ENCODE data around the gene FYCO1. TPM values are rescaled to one million over a fixed set of nuclear protein-coding genes. Genes with fewer than 3 reads are reported as not detected.

FYCO1 gene
- total and polyA plus RNA-seq, 2 of the 8 experiments (the other 6 are each of a cell fraction or from before 2014, with no cell fraction given) = 4.8 to 10.8 TPM

GRCh38 chr3:45946307-45946706 is 49.3 kb downstream of the FYCO1 start:
- Histone ChIP-seq H3K4me3 (ENCODE audit: extremely low read depth in 1 of 4, insufficient read depth in 2 of 4, low read depth in 3 of 4, low read length in 4 of 4) (no peak overlapping the region), H2AK5ac (ENCODE audit: low read depth, low read length) (no peak overlapping the region), H3K27ac (ENCODE audit: low read depth, low read length) (no peak overlapping the region), H2BK120ac (replicated peaks; ENCODE audit: low read depth, low read length) (no peak overlapping the region), H3K18ac (ENCODE audit: extremely low read depth, low read length) (no peak overlapping the region), H3K9me3 (ENCODE audit: insufficient read depth in 2 of 2, low read depth in 1 of 2, low read length in 1 of 2) (no peaks in the 10 kb centered on the region), H3K4me2 (ENCODE audit: insufficient read depth in 1 of 2, low read depth in 2 of 2, low read length in 2 of 2) (no peak overlapping the region), H3K79me2 (ENCODE audit: control insufficient read depth in 1 of 2, insufficient read depth in 2 of 2, low read length in 2 of 2) (no peaks in the 10 kb centered on the region), H4K8ac (ENCODE audit: extremely low read depth, insufficient read depth, low read length) (no peak overlapping the region), H2BK5ac (ENCODE audit: low read depth, low read length) (no peak overlapping the region), H3K14ac (ENCODE audit: insufficient read length) (no peak overlapping the region), H4K91ac (replicated peaks; ENCODE audit: insufficient read length, low read length) (no peak overlapping the region), H2BK15ac (ENCODE audit: low read length) (no peak overlapping the region), H3K23ac (ENCODE audit: insufficient read length) (no peak overlapping the region), H3K23me2 (ENCODE audit: low read depth, low read length) (no peaks in the 10 kb centered on the region), H3K27me3 (replicated peaks in 1 of 4; ENCODE audit: control insufficient read depth in 3 of 4, extremely low read depth in 1 of 4, insufficient read depth in 3 of 4, low read length in 3 of 4) (no peaks in the 10 kb centered on the region), H3K56ac (replicated peaks; ENCODE audit: insufficient read length, low read depth, low read length) (no peak overlapping the region), H3K36me3 (ENCODE audit: control insufficient read depth in 2 of 4, insufficient read depth in 4 of 4, low read length in 3 of 4) (peaks cover 2 to 35% (median 29%) of the 10 kb centered on the region in 4 experiments; a peak in 7 of 8 replicates), H3K4ac (replicated peaks; ENCODE audit: insufficient read length, low read depth, low read length) (no peak overlapping the region), H4K5ac (ENCODE audit: insufficient read length, low read depth, low read length) (no peak overlapping the region), H2BK20ac (ENCODE audit: low read length) (no peak overlapping the region), H2BK12ac (ENCODE audit: low read depth, low read length) (no peak overlapping the region), H3K4me1 (replicated peaks in 1 of 4; ENCODE audit: control insufficient read depth in 3 of 4, insufficient read depth in 4 of 4, low read length in 3 of 4) (no peaks in the 10 kb centered on the region), H3K9ac (replicated peaks in 1 of 4; ENCODE audit: extremely low read depth in 1 of 4, low read depth in 3 of 4, low read length in 3 of 4) (no peak overlapping the region), H3K79me1 (ENCODE audit: low read depth, low read length) (no peaks in the 10 kb centered on the region), H2AFZ (ENCODE audit: low read length) (no peak overlapping the region), H4K20me1 (replicated peaks in 1 of 2; ENCODE audit: control insufficient read depth in 1 of 2, insufficient read depth in 2 of 2, low read length in 2 of 2) (peaks cover 1 to 4% of the 10 kb centered on the region in 2 experiments)
- no peak for DNase-seq (ENCODE audit: low read depth in 1 of 2, low spot score in 2 of 2)
- POLR2A ChIA-PET (ENCODE audit: partially characterized antibody) = no interaction called here
- TF ChIP-seq RFX5 (IDR thresholded peaks at IDR 0.05; ENCODE audit: borderline replicate concordance, low read depth, low read length) (no peak), KDM4A (IDR thresholded peaks at IDR 0.05; ENCODE audit: low read depth, low read length, severe bottlenecking) (no peak), SP2 (IDR thresholded peaks at IDR 0.05; ENCODE audit: low read length) (no peak), BACH1 (IDR thresholded peaks at IDR 0.05; ENCODE audit: low read length) (no peak), NANOG (IDR thresholded peaks at IDR 0.05; ENCODE audit: insufficient read depth, low read depth, low read length, poor library complexity, severe bottlenecking) (no peak), SRF (IDR thresholded peaks at IDR 0.05; ENCODE audit: low read depth, low read length) (no peak), EGR1 (IDR thresholded peaks at IDR 0.05; ENCODE audit: borderline replicate concordance, low read depth, low read length) (no peak)
- FAIRE-seq = no peak
- WGBS, 2 experiments (ENCODE audit: extremely low coverage in 1 of 2, insufficient coverage in 1 of 2, insufficient read length in 1 of 2, insufficient replicate concordance in 2 of 2, low coverage in 1 of 2, low lambda C conversion rate in 2 of 2, missing lambda C conversion rate in 1 of 2) = 100% methylated on average over 1 of the region's 1 CpG; no CpG with 5 or more reads in 1 of the 2 experiments
- CTCF ChIA-PET (ENCODE audit: partially characterized antibody) = interaction anchor here (1.0 to 1.6 kb wide), 3 partner anchors 9 to 15 kb away, joined by 3 read pairs; no protein-coding TSS in a partner anchor
